Cardiac fibroblast (primary cell): ENCODE measurements around the gene ASB9.

Source experiments
- DNase-seq, 2 donors: peaks; one replicate each; pipeline versions ENCODE4 v3.0.0 to v3.0.0-alpha.2; 2010; ENCODE audit warnings: low read depth in 2 of 2
- H3K4me3 ChIP-seq, 2 donors: replicated peaks in 1 of 2; 1 replicate in 1 of 2; 2 replicates in 1 of 2; pipeline ENCODE4 v1.5.1; 2011; ENCODE audit warnings: low read depth in 2 of 2, low read length in 2 of 2, mild to moderate bottlenecking in 2 of 2, moderate library complexity in 1 of 2
- CTCF ChIP-seq: IDR thresholded peaks from one replicate; pipeline ENCODE4 v1.5.1; 2011; ENCODE audit warnings: low read depth, mild to moderate bottlenecking, low read length, inconsistent platforms

ASB9 gene

GRCh38 chrX:15207994-15208393 is 61.9 kb downstream of the ASB9 start:
- H3K4me3 ChIP-seq: no peak overlapping the region
- DNase-seq: no peak
- TF ChIP-seq CTCF: no peak

GRCh38 chrX:15207384-15207783 is 62.5 kb downstream of the ASB9 start:
- no peak for DNase-seq
- TF ChIP-seq CTCF: no peak
- H3K4me3 ChIP-seq: no peak overlapping the region

- no peak for TF ChIP-seq CTCF
- H3K4me3 ChIP-seq: no peak overlapping the region
- DNase-seq: no peak
Observed at GRCh38 chrX:15206306-15206705, 63.6 kb downstream of the ASB9 start.

DNA sequence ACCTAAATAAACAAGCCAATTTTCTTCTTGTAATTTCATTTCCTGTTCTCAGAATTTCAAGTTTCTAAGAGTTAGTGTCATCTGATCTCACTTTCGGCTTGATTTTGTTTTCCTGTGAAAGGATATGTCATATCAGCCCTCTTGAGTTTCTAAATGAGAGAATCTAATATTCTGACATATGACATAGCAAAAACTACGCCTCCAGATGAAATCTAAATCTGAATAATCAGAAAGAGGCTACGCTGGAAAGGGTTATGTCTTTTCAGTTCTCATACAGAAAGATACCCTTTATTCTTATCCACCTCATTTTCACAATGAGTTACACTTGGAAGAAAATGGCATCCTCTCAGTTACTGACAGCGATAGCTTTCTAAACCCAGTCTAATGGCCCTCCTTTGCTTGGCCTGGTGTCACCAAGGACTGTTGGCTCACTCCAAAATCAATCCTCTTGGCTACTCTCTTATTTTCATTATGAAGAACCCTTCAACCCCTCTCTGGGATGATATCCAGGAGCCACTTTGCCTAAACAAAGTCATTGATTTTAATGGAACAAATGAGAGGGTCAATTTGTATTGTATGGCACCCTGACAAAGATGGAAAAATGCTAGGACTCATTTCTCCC is 65.6 kb downstream of the ASB9 start:
- no peak for DNase-seq
- H3K4me3 ChIP-seq: no peak overlapping the region
- no peak for TF ChIP-seq CTCF

- no peak overlapping the region for H3K4me3 ChIP-seq
- no peak for TF ChIP-seq CTCF
- DNase-seq: no peak
Observed at GRCh38 chrX:15203694-15204093, 66.2 kb downstream of the ASB9 start.

DNA sequence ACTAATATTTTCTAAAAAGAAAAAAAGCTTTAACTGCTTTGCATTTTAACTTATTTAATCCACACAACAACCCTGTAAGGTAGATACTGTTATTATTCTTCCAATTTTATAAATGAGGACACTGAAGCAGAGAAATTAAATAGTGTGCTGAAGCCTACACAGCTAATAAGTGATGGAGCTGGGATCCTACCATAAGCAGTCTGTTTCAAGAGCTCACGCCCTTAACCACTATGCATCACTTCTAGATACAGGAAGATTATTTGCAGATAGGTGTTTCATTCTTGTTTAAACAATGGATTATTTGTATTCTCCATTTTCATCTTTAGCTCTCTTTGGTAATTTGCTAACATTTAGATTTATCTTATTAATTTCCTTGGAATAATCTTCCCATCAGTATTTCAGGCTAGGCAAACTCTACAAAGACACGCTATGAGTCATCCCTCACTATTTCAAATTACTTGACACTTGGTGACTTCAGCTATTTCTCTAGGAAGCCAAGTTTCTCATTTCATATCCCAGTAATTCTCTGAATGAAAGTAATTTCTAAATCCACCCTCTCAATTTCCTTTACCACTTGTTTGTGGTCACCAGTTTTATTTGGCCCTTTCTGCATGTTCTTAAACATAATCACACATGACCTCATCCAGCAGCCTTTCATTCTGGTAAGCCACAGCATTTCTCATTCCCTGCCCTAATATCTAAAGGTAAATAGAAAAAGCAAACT is 67.3 kb downstream of the ASB9 start:
- peak in 1 of 2 donors; percentile 3 for DNase-seq
- H3K4me3 ChIP-seq: no peak overlapping the region
- TF ChIP-seq CTCF: no peak
